ENCODE results near the gene LRMDA. TPM values are rescaled to one million over a fixed set of nuclear protein-coding genes. Genes with fewer than 3 reads are reported as not detected.

The LRMDA gene
- total and polyA plus RNA-seq, 2 donors (not counting 3 experiments of a cell fraction or from before 2014, with no cell fraction given): 9.7 to 18.0 TPM

DNA sequence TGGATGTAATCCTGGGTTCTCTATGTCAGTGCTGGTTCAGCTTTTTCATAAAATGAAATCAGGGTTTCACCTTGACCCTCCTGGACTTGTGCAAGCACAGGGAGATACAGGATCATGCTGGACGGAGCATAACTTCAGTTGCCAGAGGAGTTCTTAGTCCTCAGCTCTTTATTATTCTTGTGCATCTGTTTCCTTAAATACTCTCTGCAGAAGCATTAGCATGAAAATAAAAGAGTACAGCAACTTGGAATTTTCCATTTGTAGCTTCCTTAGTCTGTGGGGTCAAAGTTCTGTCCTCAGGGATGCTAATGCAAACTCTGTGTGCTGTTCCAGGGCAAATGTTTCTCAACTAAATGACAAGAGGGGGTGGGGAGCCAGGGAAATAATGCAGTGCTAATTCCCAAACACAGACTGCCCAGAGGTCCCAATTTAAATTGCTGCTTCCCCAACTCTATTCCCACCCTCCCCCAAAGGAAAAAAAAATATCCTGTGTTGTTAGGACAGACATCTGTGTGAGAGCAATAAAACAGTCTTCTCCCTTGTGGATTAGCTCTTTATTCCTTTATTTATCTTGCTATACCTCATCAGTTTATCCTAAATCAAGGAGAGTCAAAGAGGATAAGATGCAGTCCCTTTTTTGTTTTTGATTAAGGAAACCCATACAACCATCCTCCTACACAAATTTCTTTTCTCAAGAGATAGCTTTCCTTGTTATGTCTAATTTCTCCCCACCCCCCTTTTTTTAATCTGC is 905.0 kb downstream of the LRMDA start:
- ChIA-PET CTCF (interaction anchor here (1.6 to 2.0 kb wide), 2 partner anchors 16 to 33 kb away, joined by 4 to 9 read pairs; no protein-coding TSS in a partner anchor), POLR2A (no interaction called here)
- dilution Hi-C loops (cut with MboI; ENCODE audit: extremely low pct_ligation_motif_present, low sequenced_read_pairs): no loop called here
- H3K27me3 ChIP-seq (ENCODE audit: control insufficient read depth in 2 of 2, insufficient read depth in 2 of 2, low read length in 2 of 2): no peaks in the 10 kb centered on the region
- peaks cover 17% of the 10 kb centered on the region for H3K4me1 ChIP-seq (ENCODE audit: control insufficient read depth, extremely low read depth, insufficient read depth, low read length)
- H3K79me2 ChIP-seq (ENCODE audit: control insufficient read depth, insufficient read depth, low read length): no peaks in the 10 kb centered on the region
- no peak overlapping the region for H3K27ac ChIP-seq (ENCODE audit: insufficient read depth, low read depth, low read length)
- TF ChIP-seq MYC (IDR thresholded peaks at IDR 0.05; ENCODE audit: low read depth, low read length) (no peak), POLR2A (IDR thresholded peaks at IDR 0.05; ENCODE audit: low read depth, low read length) (no peak), MAX (IDR thresholded peaks at IDR 0.05; ENCODE audit: insufficient read depth, insufficient read length) (no peak), FOS (IDR thresholded peaks at IDR 0.05; ENCODE audit: borderline replicate concordance, insufficient read depth, low read length) (no peak), JUN (IDR thresholded peaks at IDR 0.05; ENCODE audit: borderline replicate concordance, insufficient read depth, insufficient read length, low read depth) (no peak), POLR2AphosphoS5 (IDR thresholded peaks at IDR 0.05; ENCODE audit: insufficient read depth, low read depth, low read length) (no peak)
- TF ChIP-seq, protein P1, sequence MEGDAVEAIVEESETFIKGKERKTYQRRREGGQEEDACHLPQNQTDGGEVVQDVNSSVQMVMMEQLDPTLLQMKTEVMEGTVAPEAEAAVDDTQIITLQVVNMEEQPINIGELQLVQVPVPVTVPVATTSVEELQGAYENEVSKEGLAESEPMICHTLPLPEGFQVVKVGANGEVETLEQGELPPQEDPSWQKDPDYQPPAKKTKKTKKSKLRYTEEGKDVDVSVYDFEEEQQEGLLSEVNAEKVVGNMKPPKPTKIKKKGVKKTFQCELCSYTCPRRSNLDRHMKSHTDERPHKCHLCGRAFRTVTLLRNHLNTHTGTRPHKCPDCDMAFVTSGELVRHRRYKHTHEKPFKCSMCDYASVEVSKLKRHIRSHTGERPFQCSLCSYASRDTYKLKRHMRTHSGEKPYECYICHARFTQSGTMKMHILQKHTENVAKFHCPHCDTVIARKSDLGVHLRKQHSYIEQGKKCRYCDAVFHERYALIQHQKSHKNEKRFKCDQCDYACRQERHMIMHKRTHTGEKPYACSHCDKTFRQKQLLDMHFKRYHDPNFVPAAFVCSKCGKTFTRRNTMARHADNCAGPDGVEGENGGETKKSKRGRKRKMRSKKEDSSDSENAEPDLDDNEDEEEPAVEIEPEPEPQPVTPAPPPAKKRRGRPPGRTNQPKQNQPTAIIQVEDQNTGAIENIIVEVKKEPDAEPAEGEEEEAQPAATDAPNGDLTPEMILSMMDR (IDR thresholded peaks at IDR 0.05; ENCODE audit: extremely low read depth in 1 of 2, insufficient read depth in 1 of 2, low read depth in 1 of 2, low read length in 2 of 2): no peak
- intact Hi-C loops (cut with micrococcal nuclease): no loop called here
- no peaks in the 10 kb centered on the region for H3K9me3 ChIP-seq (replicated peaks; ENCODE audit: control insufficient read depth, insufficient read depth, low read length)
- no TSS peak for BruUV-seq (replicated peaks)
- H3K9ac ChIP-seq (replicated peaks; ENCODE audit: extremely low read depth, insufficient read depth, low read length): no peak overlapping the region
- FAIRE-seq (peak; percentile 59), DNase-seq (ENCODE audit: low read depth, low spot score) (peak; percentile 79)
- H4K20me1 ChIP-seq (replicated peaks; ENCODE audit: control insufficient read depth, extremely low read depth, insufficient read depth, low read length): no peaks in the 10 kb centered on the region
- no peak overlapping the region for H3K4me2 ChIP-seq (ENCODE audit: insufficient read depth, low read length)
- no peaks in the 10 kb centered on the region for H3K36me3 ChIP-seq (ENCODE audit: control insufficient read depth in 2 of 2, extremely low read depth in 1 of 2, insufficient read depth in 2 of 2, low read length in 2 of 2)
- H3K4me3 ChIP-seq (replicated peaks in 1 of 3; ENCODE audit: insufficient read depth in 1 of 3, low read depth in 1 of 3, low read length in 3 of 3): no peak overlapping the region
- no peak overlapping the region for H2AFZ ChIP-seq (ENCODE audit: low read depth, low read length)
- H3K9me1 ChIP-seq (replicated peaks; ENCODE audit: control insufficient read depth, extremely low read depth, insufficient read depth, low read length): no peaks in the 10 kb centered on the region
